Left colon (tissue), 2 donors: ENCODE data around the gene PRRG2. TPM values are rescaled to one million over a fixed set of nuclear protein-coding genes. Genes with fewer than 3 reads are reported as not detected.
"Not testable (repeated sequence)": the region's sequence is repeated elsewhere in the genome, so short reads cannot be mapped to it uniquely, and the experiment has no call there.

ENCODE experiments used
- ATAC-seq: fragments of 200-7000 bp; cut with Tn5 transposase; one replicate; pipeline ENCODE4 v1.9.1; 2020; ENCODE audit warnings: mild to moderate bottlenecking, moderate library complexity
- DNase-seq, 2 donors: peaks; one replicate each; pipeline ENCODE4 v3.0.0-alpha.2; 2020
- intact Hi-C, 2 donors: fragments of 100-400 bp; cut with DNase I in 1 of 2; cut with micrococcal nuclease in 1 of 2; formaldehyde crosslinking; loops; one replicate each; pipeline versions ENCODE4 v1.11.2 to v1.14.0; 2022; cut with DNase I, micrococcal nuclease
- total RNA-seq, 2 donors: library from RNA; stranded (reverse); fragmentation: NEBNext Ultra II Directional; extraction: Animal tissue kit (Norgen Biotek cat#: 25700); gene quantifications; one replicate each; pipeline ENCODE4 v1.2.1, GENCODE V29; 2021
- donor health status: DM: no; HTN: no; CAD: no.
- donor health status: DM: yes; HTN: yes; CAD: no.

PRRG2 gene
- total RNA-seq, 2 donors from 2014 or later = 22.4 to 26.1 TPM

DNA sequence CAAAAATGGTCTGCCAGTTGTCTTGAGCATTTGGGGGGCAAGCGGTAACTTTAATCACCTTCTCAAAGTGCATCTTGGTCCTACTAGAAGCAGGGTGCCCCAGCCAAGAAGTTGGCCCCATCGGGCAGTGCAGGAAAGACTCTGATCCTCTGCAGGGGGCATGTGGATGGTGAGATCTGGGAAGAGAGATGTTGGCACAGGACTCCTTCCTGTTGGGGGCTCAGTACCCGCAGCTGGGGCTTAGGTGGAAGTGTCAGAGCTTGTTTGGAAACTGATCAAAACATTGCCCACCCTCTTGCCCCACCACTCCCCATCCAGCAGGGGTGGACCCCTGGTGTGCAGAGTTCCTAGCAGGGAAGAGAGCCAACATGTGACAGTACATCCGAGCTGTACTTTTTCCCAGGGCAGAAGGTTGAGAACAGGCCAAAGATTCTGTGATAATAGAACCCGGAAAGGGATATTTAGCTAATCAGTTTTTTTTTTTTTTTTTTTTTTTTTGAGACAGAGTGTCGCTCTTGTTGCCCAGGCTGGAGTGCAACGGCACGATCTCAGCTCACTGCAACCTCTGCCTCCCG lies 50.0 kb downstream of the PRRG2 start:
- DNase-seq = no peak
- ATAC-seq = peak; percentile 16
- intact Hi-C loops = no loop called here

DNA sequence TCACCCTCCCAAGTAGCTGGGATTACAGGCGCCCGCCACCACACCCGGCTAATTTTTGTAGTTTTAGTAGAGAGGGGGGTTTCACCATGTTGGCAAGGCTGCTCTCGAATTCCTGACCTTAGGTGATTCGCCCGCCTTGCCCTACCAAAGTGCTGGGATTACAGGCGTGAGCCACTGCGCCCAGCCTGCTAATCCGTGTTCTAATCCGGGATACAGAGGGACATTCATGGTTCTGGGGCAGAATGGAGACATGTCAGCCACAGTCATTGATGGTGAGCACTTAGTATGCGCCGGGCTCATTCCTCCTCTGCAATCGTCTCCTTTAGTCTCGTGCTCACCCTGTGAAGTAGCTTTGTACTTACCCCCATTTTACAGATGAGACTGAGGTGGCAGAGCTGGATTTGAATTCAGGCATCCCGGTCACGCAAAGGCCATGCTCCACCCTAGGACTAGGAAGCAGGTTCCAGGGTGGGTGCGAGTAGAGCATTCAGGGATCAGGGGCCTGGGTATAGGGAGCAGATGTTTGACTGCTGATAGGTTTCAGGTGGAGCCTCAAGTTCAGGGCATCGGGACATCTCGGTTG lies 50.6 kb downstream of the PRRG2 start:
- intact Hi-C loops = no loop called here
- ATAC-seq (no peak), DNase-seq (no peak)

GRCh38 chr19:49632576-49632975 lies 51.5 kb downstream of the PRRG2 start:
- ATAC-seq (no peak), DNase-seq (no peak)
- intact Hi-C loops = no loop called here

GRCh38 chr19:49633273-49633672 lies 52.2 kb downstream of the PRRG2 start:
- intact Hi-C loops, DNase-seq, ATAC-seq: not testable (repeated sequence)

DNA sequence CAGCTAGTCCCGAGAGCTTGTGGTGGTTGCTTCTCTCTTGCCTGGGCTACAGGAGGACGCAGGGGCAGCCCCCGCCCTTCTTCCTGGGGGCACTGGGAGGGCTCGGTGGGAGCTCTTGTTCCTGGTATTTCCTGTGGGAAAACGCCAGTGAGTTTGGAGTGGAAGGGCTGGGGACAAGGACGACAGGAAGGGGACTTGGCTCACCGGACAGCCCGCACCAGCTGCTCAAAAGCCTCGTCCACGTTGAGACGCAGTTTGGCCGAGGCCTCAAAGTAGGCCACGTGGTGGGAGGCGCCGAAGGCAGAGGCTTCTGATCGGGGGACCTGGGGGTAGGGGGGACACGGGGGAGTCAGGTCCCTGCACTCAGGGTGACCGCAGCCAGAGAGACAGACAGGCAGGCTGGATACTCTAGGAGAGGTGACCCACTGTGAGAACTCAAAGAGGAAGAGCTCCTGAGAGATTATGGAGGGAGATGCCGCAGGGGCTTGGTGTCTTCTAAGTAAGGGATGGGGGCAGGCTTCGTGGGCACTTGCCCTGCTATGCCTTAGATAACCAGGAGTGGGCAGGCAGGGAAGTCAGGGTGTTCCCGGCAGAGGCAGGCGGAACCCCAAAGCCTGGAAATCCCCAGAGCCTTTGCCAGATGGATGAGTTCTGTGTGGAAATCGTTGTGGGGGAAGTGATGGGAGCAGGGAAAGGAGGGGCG lies 54.6 kb downstream of the PRRG2 start:
- intact Hi-C loops = loop anchor here in 1 of 2 donors (5.0 kb wide), 1 partner anchor 43 kb away; the partner anchor contains the start of gene PRR12
- no peak for DNase-seq
- ATAC-seq = no peak

DNA sequence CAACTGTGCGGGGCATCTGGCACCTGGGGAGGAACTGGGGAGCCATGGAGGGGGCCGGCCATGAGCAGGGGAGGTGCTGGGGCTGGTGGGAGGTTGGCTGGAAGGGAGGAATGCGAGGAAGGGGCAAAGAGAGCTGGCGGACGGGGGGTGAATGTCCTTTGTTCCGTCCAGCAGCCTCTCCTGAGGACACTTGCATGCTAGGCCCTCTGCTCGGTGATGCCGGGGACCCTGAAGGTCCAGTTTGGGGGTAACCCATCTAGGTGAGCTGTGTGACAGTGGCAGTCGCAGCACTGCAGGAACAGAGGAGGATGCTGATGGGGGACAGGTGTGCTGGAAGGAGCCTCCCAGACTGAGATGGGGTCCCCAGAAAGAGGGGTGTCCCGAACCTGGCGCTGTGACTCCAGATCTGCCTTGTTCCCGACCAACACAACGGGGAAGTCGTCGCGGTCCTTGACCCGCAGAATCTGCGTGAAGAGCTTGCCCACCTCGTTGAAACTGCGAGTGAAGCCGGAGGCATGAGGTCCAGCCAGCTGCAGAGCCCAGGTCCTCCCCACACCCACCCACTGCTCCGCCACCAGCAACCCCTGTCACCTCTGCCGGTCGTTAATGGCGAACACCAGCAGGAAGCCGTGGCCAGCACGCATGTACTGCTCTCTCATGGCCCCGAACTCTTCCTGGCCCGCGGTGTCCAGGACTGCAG lies 55.3 kb downstream of the PRRG2 start:
- no peak for ATAC-seq
- intact Hi-C loops = loop anchor here in 1 of 2 donors (5.0 kb wide), 1 partner anchor 44 kb away; the partner anchor contains the start of gene PRR12
- no peak for DNase-seq

DNA sequence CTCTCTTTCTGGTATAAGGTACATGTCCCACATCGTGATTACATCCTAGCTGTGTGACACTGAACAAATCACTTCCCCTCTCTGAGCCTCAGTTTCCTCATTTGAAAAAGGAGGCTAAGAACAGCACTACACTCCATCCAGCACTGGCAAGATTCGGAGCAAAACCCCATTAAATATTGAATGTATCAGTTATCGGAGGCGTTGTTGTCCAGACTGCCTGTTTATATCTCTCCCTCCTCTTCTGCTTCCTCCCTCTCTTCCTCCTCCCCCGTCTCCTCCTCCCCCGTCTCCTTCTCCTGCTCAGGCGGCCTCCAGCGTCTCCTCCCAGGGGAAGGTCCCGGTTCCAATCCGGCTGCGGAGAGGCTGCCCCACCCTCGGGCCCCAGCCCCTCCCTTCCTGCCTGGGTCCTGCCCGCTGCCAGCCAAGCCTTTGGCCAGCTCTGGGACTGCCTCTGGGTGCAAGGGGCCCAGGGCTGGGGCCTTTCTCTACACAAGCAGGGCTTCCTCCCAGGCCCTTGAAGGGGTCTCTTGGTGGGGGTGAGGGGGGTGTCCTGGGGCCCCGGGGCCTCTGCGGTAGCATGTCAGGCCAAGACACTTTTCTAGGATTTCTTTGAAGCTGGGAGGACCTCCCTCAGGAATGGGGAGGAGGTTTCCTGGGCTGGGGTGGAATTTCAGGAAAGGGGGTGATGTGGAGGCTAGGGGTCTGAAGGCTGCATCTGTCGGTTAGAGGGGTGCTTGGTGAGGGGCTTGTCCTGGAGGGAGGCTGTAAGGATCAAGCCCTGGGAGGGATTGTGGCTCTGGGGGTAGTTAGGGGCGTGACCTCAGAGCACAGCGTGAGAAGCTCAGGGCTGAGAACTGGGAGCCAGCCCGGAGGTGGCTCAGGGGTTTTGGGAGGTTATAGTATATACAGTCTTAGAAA lies 57.0 kb downstream of the PRRG2 start:
- DNase-seq (peak; percentile 87 to 95), ATAC-seq (peak; percentile 44)
- intact Hi-C loops = loop anchor here in 1 of 2 donors (5.0 kb wide), 1 partner anchor 46 kb away; the partner anchor contains the start of gene PRR12

- intact Hi-C loops = loop anchor here in 1 of 2 donors (5.0 kb wide), 1 partner anchor 47 kb away; the partner anchor contains the start of gene PRR12
- peak; percentile 48 to 62 for DNase-seq
- no peak for ATAC-seq
Observed at GRCh38 chr19:49639401-49640112, 58.4 kb downstream of the PRRG2 start.

DNA sequence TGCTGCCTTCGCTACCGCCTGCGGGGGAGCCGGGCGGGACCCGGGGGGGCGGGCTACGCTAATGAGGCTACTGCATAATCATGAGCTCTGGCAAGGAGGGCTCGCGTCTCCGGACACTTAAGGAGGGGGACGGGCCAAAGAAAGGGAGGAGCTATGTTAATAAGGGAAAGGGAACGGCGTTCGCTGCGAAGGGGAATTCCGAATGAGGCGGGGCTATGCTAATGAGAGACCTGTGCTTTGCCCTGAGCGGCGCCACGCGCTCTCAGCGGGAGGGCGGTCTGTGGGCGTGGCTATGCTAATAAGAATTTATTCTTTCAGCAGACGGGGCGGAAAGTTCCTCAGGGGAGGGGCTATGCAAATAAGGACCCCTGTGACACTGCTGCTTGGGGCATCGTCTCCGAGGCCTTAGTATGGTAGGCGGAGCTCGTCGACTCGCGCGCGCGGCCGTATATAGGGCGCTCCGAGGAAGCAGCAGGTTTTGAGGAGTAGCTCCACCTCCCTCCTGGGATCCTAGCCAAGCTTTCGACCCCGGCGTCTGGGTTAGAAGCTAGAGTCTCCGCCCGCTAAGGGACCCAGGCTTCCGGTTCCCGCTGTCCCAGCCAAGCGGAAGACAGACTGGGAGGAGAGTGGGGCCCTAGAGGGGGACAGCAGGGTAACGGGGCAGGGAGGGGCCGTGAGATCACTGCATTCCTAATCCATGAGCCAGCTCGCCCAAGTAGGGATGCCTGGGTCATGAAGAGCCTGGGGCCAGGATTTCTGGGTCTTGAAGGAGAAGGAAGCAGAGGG lies 59.2 kb downstream of the PRRG2 start, which contains the start of gene RRAS:
RRAS (minus strand) TSS at position 31 of the 786 bp plus-strand sequence. CDS start 45 bp downstream, outside the sequence.
- peak; percentile 100 for DNase-seq
- intact Hi-C loops = no loop called here
- ATAC-seq = peak; percentile 63

Other genes with a start within 250 kb of the PRRG2 start
- 1 to 10 TPM; 5.6 to 9.6 TPM for gene CD37, start 245.9 kb upstream of the PRRG2 start, total RNA-seq
- 10 to 100 TPM; 11.8 to 18.0 TPM for gene TEAD2, start 218.9 kb upstream of the PRRG2 start, total RNA-seq
- not detected for gene DKKL1, start 217.4 kb upstream of the PRRG2 start, total RNA-seq
- not detected for gene KASH5, start 193.1 kb upstream of the PRRG2 start, total RNA-seq
- gene PTH2, start 157.9 kb upstream of the PRRG2 start, total RNA-seq = not detected
- not detected for gene GFY, start 155.9 kb upstream of the PRRG2 start, total RNA-seq
- gene SLC17A7, start 139.8 kb upstream of the PRRG2 start, total RNA-seq = under 1 TPM; 0.24 to 0.81 TPM
- gene PIH1D1, start 129.5 kb upstream of the PRRG2 start, total RNA-seq = 10 to 100 TPM; 62.9 to 74.1 TPM
- 10 to 100 TPM; 24.9 to 31.5 TPM for gene ALDH16A1, start 128.1 kb upstream of the PRRG2 start, total RNA-seq
- gene FLT3LG, start 107.1 kb upstream of the PRRG2 start, total RNA-seq = 1 to 10 TPM; 3.4 to 6.4 TPM
- gene RPL13A, start 93.7 kb upstream of the PRRG2 start, total RNA-seq = 1,000 to 10,000 TPM; 2,164 to 2,325 TPM
- 1,000 to 10,000 TPM; 1,501 to 1,657 TPM for gene RPS11, start 84.9 kb upstream of the PRRG2 start, total RNA-seq
- 100 to 1,000 TPM; 411 to 508 TPM for gene FCGRT, start 68.7 kb upstream of the PRRG2 start, total RNA-seq
- gene RCN3, start 53.3 kb upstream of the PRRG2 start, total RNA-seq = 10 to 100 TPM; 18.2 to 21.7 TPM
- gene NOSIP, start 760 bp upstream of the PRRG2 start, total RNA-seq = 10 to 100 TPM; 62.8 to 66.4 TPM
- gene PRR12, start 9.9 kb downstream of the PRRG2 start, total RNA-seq = 10 to 100 TPM; 20.5 to 26.4 TPM
- 10 to 100 TPM; 41.7 to 76.6 TPM for gene RRAS, start 58.8 kb downstream of the PRRG2 start, total RNA-seq
- 10 to 100 TPM; 60.9 to 62.7 TPM for gene SCAF1, start 60.9 kb downstream of the PRRG2 start, total RNA-seq
- gene IRF3, start 84.5 kb downstream of the PRRG2 start, total RNA-seq = 10 to 100 TPM; 69.0 to 83.1 TPM
- 10 to 100 TPM; 13.8 to 14.9 TPM for gene BCL2L12, start 84.6 kb downstream of the PRRG2 start, total RNA-seq
- gene PRMT1, start 96.0 kb downstream of the PRRG2 start, total RNA-seq = 10 to 100 TPM; 66.7 to 83.9 TPM
- 1 to 10 TPM in 1 of 2 donors, under 1 TPM in 1; 0.98 to 1.1 TPM for gene ADM5, start 108.3 kb downstream of the PRRG2 start, total RNA-seq
- 1 to 10 TPM; 1.5 to 2.0 TPM for gene CPT1C, start 109.8 kb downstream of the PRRG2 start, total RNA-seq
- under 1 TPM; 0.21 to 0.22 TPM for gene TSKS, start 182.0 kb downstream of the PRRG2 start, total RNA-seq
- gene AP2A1, start 185.7 kb downstream of the PRRG2 start, total RNA-seq = 10 to 100 TPM; 71.2 to 72.9 TPM
- gene FUZ, start 232.0 kb downstream of the PRRG2 start, total RNA-seq = 1 to 10 TPM; 7.6 to 10.0 TPM
- 10 to 100 TPM; 52.6 to 52.8 TPM for gene MED25, start 237.0 kb downstream of the PRRG2 start, total RNA-seq